ENCODE data around the gene NHEJ1. TPM values are rescaled to one million over a fixed set of nuclear protein-coding genes. Genes with fewer than 3 reads are reported as not detected.
A peak's percentile ranks its signal among the peaks of the same experiment; 100 is the strongest.

Gene NHEJ1
- total and polyA plus RNA-seq, 9 of the 15 experiments (the other 6 are each of a cell fraction or from before 2014, with no cell fraction given), result 9.0 to 23.7 (median 13.9) TPM

GRCh38 chr2:219205981-219206327 lies 45.3 kb upstream of the NHEJ1 start (continued):
- TF ChIP-seq ZBTB40 (IDR thresholded peaks at IDR 0.05) (0 out of 2 replicates have a peak, but pooled peaks have one; percentile 15), ZBTB40 (CRISPR knock-in tag; IDR thresholded peaks at IDR 0.05) (no peak)

All from K562 (cell line).